ENCODE measurements around the gene FER. TPM values are rescaled to one million over a fixed set of nuclear protein-coding genes. Genes with fewer than 3 reads are reported as not detected.
"Not testable (repeated sequence)": the region's sequence is repeated elsewhere in the genome, so short reads cannot be mapped to it uniquely, and the experiment has no call there.

FER gene
- total RNA-seq, 2 donors from 2014 or later, result 17.6 to 19.0 TPM

GRCh38 chr5:109141222-109142200 lies 393.8 kb downstream of the FER start:
- ATAC-seq (no peak), DNase-seq (peak; percentile 15)
- intact Hi-C loops (cut with DNase I), result no loop called here

GRCh38 chr5:109143031-109143430 lies 395.3 kb downstream of the FER start:
- DNase-seq, result no peak
- intact Hi-C loops (cut with DNase I), result no loop called here
- no peak for ATAC-seq

- ATAC-seq (no peak), DNase-seq (no peak)
- intact Hi-C loops (cut with DNase I), result no loop called here
These were observed 397.4 kb downstream of the FER start for GRCh38 chr5:109145139-109145538.

DNA sequence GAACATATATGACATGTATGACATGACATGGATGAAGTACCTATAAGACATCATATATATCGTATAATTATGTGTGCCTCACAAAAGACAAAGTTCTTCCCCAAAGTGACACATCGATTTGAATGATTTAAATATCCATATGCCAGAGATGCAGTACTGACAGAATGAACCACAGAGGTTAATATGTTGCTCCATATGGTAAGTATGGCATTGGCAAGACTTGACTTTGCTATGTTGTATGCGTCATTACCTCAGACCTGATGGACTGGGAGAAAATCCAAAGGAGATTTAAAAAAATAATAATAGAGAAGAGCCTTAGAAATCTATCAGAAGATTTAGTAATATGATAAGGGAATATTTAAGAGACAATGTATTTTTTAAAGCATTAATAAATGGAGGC lies 398.9 kb downstream of the FER start:
- ATAC-seq (no peak), DNase-seq (no peak)
- intact Hi-C loops (cut with DNase I), result no loop called here

GRCh38 chr5:109152565-109152964 lies 404.9 kb downstream of the FER start:
- intact Hi-C loops (cut with DNase I), result no loop called here
- DNase-seq (no peak), ATAC-seq (no peak)

DNA sequence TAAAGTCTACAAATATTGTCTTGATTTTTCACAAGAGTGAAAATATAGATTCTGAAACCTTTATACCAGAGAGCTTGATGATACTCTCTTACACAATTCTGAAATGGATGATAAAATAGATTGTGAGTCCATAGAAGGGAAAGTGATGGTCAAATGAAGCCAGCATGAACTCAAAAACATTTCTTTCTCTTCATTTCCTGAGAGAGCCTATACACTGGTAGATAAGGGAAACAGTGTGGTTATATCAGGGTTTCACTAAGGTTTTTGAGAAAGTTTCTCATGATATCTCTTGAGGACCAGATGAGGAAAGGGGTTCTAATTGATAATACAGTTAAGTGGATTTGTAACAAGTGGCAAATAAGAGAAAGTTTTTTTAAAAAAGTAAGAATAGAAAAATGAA lies 407.9 kb downstream of the FER start:
- DNase-seq, result no peak
- ATAC-seq, result no peak
- intact Hi-C loops (cut with DNase I), result no loop called here

- ATAC-seq (no peak), DNase-seq (no peak)
- intact Hi-C loops (cut with DNase I), result no loop called here
These were observed 409.2 kb downstream of the FER start for GRCh38 chr5:109156885-109157284.

GRCh38 chr5:109160468-109160867 lies 412.8 kb downstream of the FER start:
- intact Hi-C loops (cut with DNase I), result no loop called here
- DNase-seq (no peak), ATAC-seq (no peak)

- ATAC-seq (no peak), DNase-seq (no peak)
- intact Hi-C loops (cut with DNase I), result no loop called here
These were observed 414.4 kb downstream of the FER start for GRCh38 chr5:109161914-109162683.

DNA sequence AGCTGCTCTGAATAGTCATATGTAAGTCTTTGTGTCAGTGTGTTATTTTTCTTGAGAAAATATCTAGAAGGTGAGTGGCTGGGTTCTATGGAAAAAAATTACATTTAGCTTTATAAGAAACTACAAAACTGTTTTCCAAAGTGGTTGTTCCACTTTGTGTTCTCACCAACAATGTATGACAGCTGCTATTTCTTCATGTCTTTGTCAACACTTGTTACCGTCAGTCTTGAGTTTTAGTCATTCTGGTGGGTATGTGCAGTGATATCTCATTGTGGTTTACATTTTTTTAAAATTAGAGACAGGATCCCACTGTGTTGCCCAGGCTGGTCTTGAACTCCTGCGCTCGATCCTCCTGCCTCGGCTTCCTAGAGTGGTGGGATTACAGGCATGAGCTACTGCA lies 415.6 kb downstream of the FER start:
- ATAC-seq (no peak), DNase-seq (no peak)
- intact Hi-C loops (cut with DNase I), result no loop called here

GRCh38 chr5:109164001-109164400 lies 416.3 kb downstream of the FER start:
- ATAC-seq (no peak), DNase-seq (no peak)

GRCh38 chr5:109167586-109167985 lies 419.9 kb downstream of the FER start:
- no peak for DNase-seq
- intact Hi-C loops (cut with DNase I), result no loop called here
- no peak for ATAC-seq

More at GRCh38 chr5:109164001-109164400, 416.3 kb downstream of the FER start:
- intact Hi-C loops (cut with DNase I), result no loop called here

DNA sequence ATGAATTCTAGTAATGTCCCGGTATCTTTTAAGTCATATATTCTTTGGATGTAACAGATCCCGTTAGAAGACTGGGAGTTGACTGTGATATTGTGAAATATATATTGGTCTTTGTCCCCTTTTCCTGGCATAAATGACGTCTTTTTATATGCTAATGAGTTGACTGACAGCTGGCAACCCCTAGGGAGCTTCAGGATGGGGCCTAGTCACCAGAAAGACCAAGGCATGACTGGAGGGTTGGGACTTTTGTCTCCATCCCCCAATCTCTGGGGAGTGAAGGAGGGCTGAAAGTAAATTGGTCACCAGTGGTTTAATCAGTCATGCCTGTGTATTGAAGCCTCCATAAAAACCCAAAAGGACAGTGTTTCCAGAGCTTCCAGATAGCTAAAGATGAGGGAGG lies 420.5 kb downstream of the FER start:
- no peak for ATAC-seq
- DNase-seq, result no peak
- intact Hi-C loops (cut with DNase I), result no loop called here

DNA sequence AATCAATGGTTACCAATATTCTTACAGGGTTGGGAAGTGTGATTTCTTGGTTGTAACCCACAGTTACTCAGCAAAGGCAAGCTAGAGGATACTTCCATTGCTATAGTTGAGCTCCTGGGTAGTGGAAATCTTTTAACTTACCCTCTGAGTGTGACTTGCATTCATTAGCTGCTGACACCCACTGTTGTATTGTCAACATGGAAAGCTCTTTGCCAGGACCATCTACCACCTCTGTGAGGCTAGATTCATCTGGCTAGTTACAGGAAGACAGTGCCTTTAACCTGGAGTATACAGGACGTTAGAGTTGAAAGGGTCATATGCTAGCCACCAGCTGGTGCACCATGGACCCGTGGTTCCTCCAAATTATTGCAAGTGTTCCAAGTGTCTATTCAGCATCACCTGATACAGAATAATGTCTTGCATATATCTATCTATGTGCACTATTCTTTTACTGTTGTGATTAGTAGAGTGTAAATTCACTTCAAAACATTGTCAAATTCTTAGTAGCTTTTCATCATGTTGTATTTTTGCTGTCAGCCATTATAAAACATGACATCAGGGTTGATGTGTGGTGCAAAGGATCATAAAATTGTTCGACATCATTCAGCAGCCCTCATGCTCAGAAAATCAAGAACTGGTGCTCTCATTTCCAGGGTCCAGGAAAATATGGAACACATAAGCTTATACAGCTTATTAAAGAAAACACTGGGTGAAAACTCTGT lies 423.1 kb downstream of the FER start:
- no peak for ATAC-seq
- intact Hi-C loops (cut with DNase I), result no loop called here
- DNase-seq, result no peak

DNA sequence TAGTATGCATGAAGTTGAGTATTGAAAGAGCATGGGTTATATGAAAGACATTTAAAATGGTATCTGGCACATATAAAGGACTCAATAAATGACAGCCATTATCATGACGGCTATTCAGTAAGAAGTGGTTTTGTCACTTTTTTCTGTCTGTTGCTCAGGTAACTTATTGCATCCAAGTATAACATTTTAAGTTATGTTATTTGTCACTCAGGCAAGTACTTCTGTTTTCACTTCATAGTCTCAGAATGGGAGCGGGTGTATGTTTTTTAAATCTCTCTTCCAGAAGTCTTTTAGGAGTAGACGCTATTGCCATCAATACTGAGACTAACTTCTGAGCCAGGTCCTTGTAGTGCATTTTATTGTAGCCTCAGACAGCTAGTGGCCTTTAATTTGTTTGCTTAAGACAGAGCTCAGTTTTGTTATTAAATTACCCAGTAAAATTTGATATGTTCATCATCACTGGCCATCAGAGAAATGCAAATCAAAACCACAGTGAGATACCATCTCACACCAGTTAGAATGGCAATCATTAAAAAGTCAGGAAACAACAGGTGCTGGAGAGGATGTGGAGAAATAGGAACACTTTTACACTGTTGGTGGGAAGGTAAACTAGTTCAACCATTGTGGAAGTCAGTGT lies 423.9 kb downstream of the FER start:
- not testable (repeated sequence) for ATAC-seq

GRCh38 chr5:109173036-109173794 lies 425.5 kb downstream of the FER start:
- no peak for DNase-seq
- intact Hi-C loops (cut with DNase I), result no loop called here
- no peak for ATAC-seq

More for the DNA sequence above, 423.9 kb downstream of the FER start:
- intact Hi-C loops (cut with DNase I); DNase-seq: not testable (repeated sequence)

GRCh38 chr5:109177227-109177626 lies 429.5 kb downstream of the FER start:
- intact Hi-C loops (cut with DNase I), result no loop called here
- ATAC-seq (peak; percentile 64 to 82), DNase-seq (no peak)

GRCh38 chr5:109177782-109178181 lies 430.1 kb downstream of the FER start:
- intact Hi-C loops (cut with DNase I), result no loop called here
- ATAC-seq (peak in 1 of 2 donors; percentile 63), DNase-seq (no peak)
